ENCODE results near the gene ISX.

ISX gene

GRCh38 chr22:35056486-35056885 lies 9.5 kb upstream of the ISX start:
- no peak for TF ChIP-seq CTCF (IDR thresholded peaks at IDR 0.05)

- no peak for TF ChIP-seq CTCF (IDR thresholded peaks at IDR 0.05)
Observed at GRCh38 chr22:35057155-35057554, 8.8 kb upstream of the ISX start.

- TF ChIP-seq CTCF (IDR thresholded peaks at IDR 0.05), result no peak
Observed at GRCh38 chr22:35059632-35060031, 6.3 kb upstream of the ISX start.

- TF ChIP-seq CTCF (IDR thresholded peaks at IDR 0.05), result no peak
Observed at GRCh38 chr22:35064664-35065063, 1.3 kb upstream of the ISX start.

GRCh38 chr22:35065183-35065582 lies 775 bp upstream of the ISX start:
- no peak for TF ChIP-seq CTCF (IDR thresholded peaks at IDR 0.05)

- no peak for TF ChIP-seq CTCF (IDR thresholded peaks at IDR 0.05)
Observed at GRCh38 chr22:35066768-35067167, 810 bp downstream of the ISX start.

GRCh38 chr22:35069541-35069940 lies 3.6 kb downstream of the ISX start:
- TF ChIP-seq CTCF (IDR thresholded peaks at IDR 0.05), result no peak

GRCh38 chr22:35070451-35071093 lies 4.6 kb downstream of the ISX start:
- TF ChIP-seq CTCF (IDR thresholded peaks at IDR 0.05), result no peak

All from LNCAP (cell line).